HFFc6 (cell line): Measurements from ENCODE around the gene SLC28A1. TPM values are rescaled to one million over a fixed set of nuclear protein-coding genes. Genes with fewer than 3 reads are reported as not detected.
A peak's percentile ranks its signal among the peaks of the same experiment; 100 is the strongest.
"Not testable (repeated sequence)": the region's sequence is repeated elsewhere in the genome, so short reads cannot be mapped to it uniquely, and the experiment has no call there.

Experiments used
- DNase-seq: peaks from one replicate; pipeline ENCODE4 v3.0.0-alpha.2; 2018
- H3K27ac Mint-ChIP-seq: 2 replicates; pipeline ENCODE4 v1.8.0; 2020; ENCODE audit warnings: mild to moderate bottlenecking, mixed read lengths
- H3K27me3 Mint-ChIP-seq: 2 replicates; pipeline ENCODE4 v1.8.0; 2021; ENCODE audit warnings: mild to moderate bottlenecking, moderate library complexity, mixed read lengths; ENCODE audit not compliant: insufficient read depth
- H3K36me3 Mint-ChIP-seq: 2 replicates; pipeline ENCODE4 v1.8.0; 2021; ENCODE audit warnings: low read depth, mixed read lengths
- H3K4me1 Mint-ChIP-seq: 2 replicates; pipeline ENCODE4 v1.8.0; 2020; ENCODE audit warnings: low read depth, mixed read lengths
- H3K4me3 Mint-ChIP-seq: 2 replicates; pipeline ENCODE4 v1.8.0; 2020; ENCODE audit warnings: mild to moderate bottlenecking, moderate library complexity, mixed read lengths
- H3K9me3 Mint-ChIP-seq: 2 replicates; pipeline ENCODE4 v1.8.0; 2020; ENCODE audit warnings: mild to moderate bottlenecking, mixed read lengths
- total RNA-seq, 6 experiments: library from RNA; stranded (reverse); fragmentation: NEBNext Ultra II Directional; extraction: Animal tissue kit (Norgen Biotek cat#: 25700); gene quantifications; 2 replicates in 1 of 6; 3 replicates in 5 of 6; pipeline ENCODE4 v1.2.3, GENCODE V29; 2021
- TF ChIP-seq, protein P1 (sequence below): fragments of 200-600 bp; sonication (generic); IDR thresholded peaks from 2 replicates; pipeline ENCODE4 v1.5.0; 2021; ENCODE audit warnings: antibody characterized with exemption, mild to moderate bottlenecking

Gene SLC28A1
- total RNA-seq, 6 experiments from 2014 or later, result not detected

DNA sequence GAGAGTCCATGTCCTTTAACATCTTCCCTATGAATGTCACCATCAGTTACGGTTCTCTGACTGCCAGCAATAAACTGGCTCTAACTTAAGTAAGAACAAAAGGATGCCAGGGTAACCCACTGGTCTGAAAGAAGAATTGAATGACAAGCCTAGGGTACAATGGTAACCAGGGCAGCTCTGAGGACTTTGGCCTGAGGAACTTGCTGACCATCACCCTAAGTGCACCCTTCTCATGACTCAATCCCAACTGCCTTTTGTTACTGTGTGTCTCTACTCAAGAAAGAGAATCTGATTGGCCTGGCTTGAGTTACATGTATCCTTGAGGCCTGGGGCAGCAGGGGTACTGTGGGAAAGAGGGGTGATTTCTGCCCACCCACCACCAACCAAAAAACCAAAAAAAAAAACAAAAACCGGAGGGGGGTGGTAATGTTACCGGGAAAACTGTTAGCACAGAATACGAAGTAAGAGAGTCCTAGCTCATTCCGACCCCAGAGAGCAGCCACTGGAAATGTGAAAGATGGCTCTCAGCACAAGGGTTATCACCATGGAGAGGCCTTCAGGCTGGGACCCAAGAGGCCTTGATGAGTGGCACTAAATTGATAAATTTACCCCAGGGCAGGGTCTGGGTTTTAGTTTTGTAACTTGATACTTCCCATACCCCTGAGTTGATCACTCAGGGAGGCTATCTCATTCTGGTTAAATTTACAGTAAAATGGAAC, 9.3 kb upstream of the SLC28A1 start:
- TF ChIP-seq, protein P1, sequence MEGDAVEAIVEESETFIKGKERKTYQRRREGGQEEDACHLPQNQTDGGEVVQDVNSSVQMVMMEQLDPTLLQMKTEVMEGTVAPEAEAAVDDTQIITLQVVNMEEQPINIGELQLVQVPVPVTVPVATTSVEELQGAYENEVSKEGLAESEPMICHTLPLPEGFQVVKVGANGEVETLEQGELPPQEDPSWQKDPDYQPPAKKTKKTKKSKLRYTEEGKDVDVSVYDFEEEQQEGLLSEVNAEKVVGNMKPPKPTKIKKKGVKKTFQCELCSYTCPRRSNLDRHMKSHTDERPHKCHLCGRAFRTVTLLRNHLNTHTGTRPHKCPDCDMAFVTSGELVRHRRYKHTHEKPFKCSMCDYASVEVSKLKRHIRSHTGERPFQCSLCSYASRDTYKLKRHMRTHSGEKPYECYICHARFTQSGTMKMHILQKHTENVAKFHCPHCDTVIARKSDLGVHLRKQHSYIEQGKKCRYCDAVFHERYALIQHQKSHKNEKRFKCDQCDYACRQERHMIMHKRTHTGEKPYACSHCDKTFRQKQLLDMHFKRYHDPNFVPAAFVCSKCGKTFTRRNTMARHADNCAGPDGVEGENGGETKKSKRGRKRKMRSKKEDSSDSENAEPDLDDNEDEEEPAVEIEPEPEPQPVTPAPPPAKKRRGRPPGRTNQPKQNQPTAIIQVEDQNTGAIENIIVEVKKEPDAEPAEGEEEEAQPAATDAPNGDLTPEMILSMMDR, result no peak

DNA sequence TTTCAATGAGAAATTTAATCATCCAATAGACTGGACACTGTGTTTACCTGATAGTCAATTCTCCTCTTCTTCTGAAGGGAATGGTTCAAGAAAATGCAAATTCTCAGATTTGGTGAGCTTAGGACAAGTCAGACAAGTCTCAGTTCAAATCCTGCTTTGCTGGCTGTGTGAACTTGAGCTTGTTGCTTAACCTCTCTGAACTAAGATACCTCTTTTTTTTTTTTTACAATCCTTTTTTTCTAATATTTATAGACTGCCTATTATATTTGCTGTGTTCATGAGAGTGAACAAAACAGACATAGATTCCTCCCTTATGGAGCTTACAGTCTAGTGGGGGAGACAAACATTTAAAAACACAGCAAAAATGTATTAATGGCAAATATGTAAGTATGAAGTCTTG, 8.2 kb upstream of the SLC28A1 start:
- H3K4me3 Mint-ChIP-seq, result no peak overlapping the region
- no peaks in the 10 kb centered on the region for H3K4me1 Mint-ChIP-seq
- H3K27ac Mint-ChIP-seq, result no peak overlapping the region
- no peak for DNase-seq
- H3K36me3 Mint-ChIP-seq, result no peaks in the 10 kb centered on the region
- peaks cover 12% of the 10 kb centered on the region for H3K27me3 Mint-ChIP-seq
- TF ChIP-seq, protein P1, result no peak
- H3K9me3 Mint-ChIP-seq, result no peaks in the 10 kb centered on the region

More for the DNA sequence above, 9.3 kb upstream of the SLC28A1 start:
- no peak for DNase-seq
- Mint-ChIP-seq H3K4me3 (no peak overlapping the region), H3K27ac (no peak overlapping the region), H3K4me1 (no peaks in the 10 kb centered on the region), H3K9me3 (no peaks in the 10 kb centered on the region), H3K36me3 (no peaks in the 10 kb centered on the region), H3K27me3 (peaks cover 4% of the 10 kb centered on the region)

DNA sequence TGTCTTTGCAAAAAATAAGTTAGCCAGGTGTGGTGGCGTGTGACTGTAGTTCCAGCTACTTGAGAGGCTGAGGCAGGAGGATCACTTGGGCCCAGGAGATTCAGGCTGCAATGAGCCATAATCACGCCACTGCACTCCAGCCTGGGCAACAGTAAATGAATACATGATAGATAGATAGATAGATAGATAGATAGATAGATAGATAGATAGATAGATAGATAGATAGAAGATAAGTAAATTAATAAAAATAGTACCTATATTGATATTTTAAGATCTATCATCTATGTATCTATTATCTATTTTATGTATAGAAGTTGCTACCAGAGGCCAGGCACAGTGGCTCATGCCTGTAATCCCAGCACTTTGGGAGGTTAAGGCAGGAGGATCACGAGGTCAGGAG, 6.8 kb upstream of the SLC28A1 start:
- H3K36me3 Mint-ChIP-seq, H3K27ac Mint-ChIP-seq, H3K4me3 Mint-ChIP-seq: not testable (repeated sequence)

DNA sequence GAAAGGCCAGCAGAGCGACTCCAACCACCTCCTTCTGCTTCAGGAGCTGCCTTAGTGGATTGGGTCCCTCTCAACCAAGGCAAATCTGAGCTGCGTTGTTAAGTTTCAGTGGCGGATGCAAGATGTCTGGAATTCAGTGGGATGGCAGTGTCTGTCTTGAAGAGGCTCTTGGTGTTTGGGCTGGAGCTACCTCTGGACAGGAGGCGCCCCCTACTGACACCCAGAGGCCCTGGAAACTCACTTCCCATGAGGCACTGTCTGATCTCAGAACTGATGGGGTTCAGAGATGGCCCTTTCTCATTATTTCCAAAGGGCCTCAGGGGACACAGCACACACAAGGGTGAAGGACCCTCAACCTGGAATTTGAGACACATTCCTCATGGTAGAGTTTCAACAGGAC, 6.0 kb upstream of the SLC28A1 start:
- H3K27ac Mint-ChIP-seq, result no peak overlapping the region

More for the DNA sequence above, 6.8 kb upstream of the SLC28A1 start:
- not testable (repeated sequence) for H3K9me3 Mint-ChIP-seq, H3K4me1 Mint-ChIP-seq, DNase-seq
- peaks cover 17% of the 10 kb centered on the region for H3K27me3 Mint-ChIP-seq

DNA sequence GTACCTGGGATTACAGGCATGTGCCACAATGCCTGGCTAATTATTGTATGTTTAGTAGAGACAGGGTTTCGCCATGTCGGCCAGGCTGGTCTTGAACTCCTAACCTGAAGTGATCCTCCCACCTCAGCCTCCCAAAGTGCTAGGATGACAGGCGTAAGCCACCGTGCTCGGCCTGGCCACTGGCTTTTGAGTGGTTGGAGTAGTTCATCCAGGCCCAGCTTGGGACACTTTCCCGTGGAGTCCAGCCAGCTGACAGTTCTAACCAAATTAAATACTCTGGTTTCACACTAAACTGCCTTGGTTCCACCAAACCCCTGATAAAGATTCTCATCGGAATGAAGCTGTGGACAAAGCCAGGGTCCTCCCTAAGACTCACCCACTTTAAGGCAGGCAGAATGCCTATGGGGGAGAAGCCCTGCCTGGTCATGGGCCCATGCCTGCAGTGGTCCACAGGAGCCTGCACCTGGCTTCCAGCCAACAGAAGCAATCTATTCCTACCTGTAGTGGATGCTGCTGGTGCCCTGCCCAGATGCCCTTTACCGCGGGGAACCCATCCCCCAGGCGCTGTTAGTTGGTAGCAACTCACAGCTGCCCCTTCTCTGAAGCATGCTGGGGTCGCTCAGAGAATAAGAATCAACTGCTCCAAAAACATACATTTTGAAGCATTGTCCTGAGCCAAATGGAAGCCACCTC, 5.2 kb upstream of the SLC28A1 start:
- Mint-ChIP-seq H3K36me3 (no peaks in the 10 kb centered on the region), H3K9me3 (no peaks in the 10 kb centered on the region), H3K4me3 (no peak overlapping the region), H3K27me3 (peaks cover 15% of the 10 kb centered on the region), H3K4me1 (no peaks in the 10 kb centered on the region), H3K27ac (no peak overlapping the region)
- DNase-seq, result no peak
- TF ChIP-seq, protein P1, result no peak

More for the DNA sequence above, 6.0 kb upstream of the SLC28A1 start:
- Mint-ChIP-seq H3K27me3 (peaks cover 15% of the 10 kb centered on the region), H3K4me3 (no peak overlapping the region), H3K4me1 (no peaks in the 10 kb centered on the region), H3K9me3 (no peaks in the 10 kb centered on the region), H3K36me3 (no peaks in the 10 kb centered on the region)
- TF ChIP-seq, protein P1, result peak; percentile 76
- peak; percentile 30 for DNase-seq

DNA sequence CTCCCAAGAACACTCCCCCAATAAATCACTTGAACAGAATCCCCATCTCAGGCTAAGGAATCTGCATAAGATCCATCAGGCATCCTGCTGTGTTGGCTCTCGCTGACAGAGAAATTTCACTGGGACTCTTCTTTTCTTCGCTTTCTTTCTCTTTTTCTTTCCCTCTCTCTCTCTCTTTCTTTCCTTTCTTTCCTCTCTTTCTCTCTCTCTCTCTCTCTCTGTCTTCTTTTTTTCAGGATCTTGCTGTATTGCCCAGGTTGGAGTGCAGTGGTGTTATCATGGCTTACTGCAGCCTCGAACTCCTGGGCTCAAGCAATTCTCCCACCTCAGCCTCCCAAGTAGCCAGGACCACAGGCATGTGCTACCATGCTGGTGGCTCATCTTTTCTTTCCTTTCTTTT, 4.5 kb upstream of the SLC28A1 start:
- TF ChIP-seq, protein P1, result no peak
- Mint-ChIP-seq H3K27me3 (peaks cover 15% of the 10 kb centered on the region), H3K4me1 (no peaks in the 10 kb centered on the region), H3K9me3 (no peaks in the 10 kb centered on the region), H3K27ac (no peak overlapping the region), H3K4me3 (no peak overlapping the region), H3K36me3 (no peaks in the 10 kb centered on the region)
- DNase-seq, result no peak
